Gastroesophageal sphincter (tissue), 3 donors: ENCODE data around the gene SLC25A21.

Source experiments
- EP300 ChIP-seq: sonication (generic); formaldehyde crosslinking; IDR thresholded peaks from one replicate; pipeline ENCODE4 v1.6.1; 2017; ENCODE audit warnings: antibody characterized with exemption, mild to moderate bottlenecking
- POLR2A ChIP-seq, 2 donors: fragments of 450-650 bp; IDR thresholded peaks; one replicate each; pipeline ENCODE4 v1.6.1; 2017; ENCODE audit warnings: antibody characterized with exemption in 2 of 2, mild to moderate bottlenecking in 2 of 2, moderate library complexity in 1 of 2
- POLR2AphosphoS5 ChIP-seq: sonication (generic); formaldehyde crosslinking; IDR thresholded peaks from one replicate; pipeline ENCODE4 v1.6.1; 2017; ENCODE audit warnings: antibody characterized with exemption
- TF ChIP-seq, protein P1 (sequence below), 4 experiments: fragments of 200-600 bp in 2 of 4; fragments of 450-650 bp in 2 of 4; sonication (generic) in 1 of 4; IDR thresholded peaks; one replicate each; pipeline ENCODE4 v1.5.1; 2017 to 2019; ENCODE audit warnings: antibody characterized with exemption in 4 of 4, mild to moderate bottlenecking in 2 of 4, moderate library complexity in 2 of 4

DNA sequence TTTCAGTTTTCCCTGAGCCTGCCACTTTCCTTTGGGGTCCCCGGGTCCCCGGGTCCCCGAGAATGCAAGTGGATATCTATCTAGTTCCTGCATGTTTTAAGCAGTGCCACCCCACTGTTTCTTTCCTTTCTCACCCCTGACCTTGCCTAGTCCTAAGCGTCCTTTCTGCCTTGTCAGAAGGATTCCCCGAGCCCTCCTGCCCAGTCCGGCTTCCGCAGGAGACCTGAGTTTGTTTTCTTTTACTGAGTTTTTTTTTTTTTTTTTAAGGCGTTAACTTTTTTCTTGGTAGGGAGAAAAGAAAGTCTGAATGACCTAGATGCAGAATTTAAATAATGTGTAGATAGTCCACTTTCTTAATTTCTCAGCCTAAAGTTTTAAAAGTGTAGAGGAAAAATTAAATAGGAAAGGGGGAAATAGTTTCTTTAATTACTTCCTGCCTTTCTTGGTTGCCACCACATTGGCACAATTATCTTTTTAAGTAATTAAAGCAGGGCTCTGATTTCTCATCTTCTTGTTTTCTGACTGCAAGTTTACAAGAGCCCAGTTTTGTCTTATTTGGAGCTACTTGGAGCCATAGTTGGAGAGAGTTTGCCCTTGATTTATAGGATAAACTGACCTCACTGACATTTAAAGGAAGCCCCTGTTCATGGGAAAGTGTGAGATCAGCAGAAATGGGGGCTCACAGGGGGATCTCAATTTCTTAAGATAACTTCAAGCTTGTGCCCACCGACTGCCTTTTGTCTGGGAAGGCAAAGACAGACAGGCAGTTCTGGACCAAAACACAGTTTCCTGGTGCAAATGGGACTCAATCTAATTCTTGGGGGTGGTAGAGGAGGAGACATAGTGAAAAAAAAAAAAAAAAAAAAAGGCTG is 507.8 kb downstream of the SLC25A21 start:
- no peak for TF ChIP-seq POLR2AphosphoS5
- TF ChIP-seq, protein P1, sequence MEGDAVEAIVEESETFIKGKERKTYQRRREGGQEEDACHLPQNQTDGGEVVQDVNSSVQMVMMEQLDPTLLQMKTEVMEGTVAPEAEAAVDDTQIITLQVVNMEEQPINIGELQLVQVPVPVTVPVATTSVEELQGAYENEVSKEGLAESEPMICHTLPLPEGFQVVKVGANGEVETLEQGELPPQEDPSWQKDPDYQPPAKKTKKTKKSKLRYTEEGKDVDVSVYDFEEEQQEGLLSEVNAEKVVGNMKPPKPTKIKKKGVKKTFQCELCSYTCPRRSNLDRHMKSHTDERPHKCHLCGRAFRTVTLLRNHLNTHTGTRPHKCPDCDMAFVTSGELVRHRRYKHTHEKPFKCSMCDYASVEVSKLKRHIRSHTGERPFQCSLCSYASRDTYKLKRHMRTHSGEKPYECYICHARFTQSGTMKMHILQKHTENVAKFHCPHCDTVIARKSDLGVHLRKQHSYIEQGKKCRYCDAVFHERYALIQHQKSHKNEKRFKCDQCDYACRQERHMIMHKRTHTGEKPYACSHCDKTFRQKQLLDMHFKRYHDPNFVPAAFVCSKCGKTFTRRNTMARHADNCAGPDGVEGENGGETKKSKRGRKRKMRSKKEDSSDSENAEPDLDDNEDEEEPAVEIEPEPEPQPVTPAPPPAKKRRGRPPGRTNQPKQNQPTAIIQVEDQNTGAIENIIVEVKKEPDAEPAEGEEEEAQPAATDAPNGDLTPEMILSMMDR (IDR thresholded peaks at IDR 0.05): no peak
- no peak for TF ChIP-seq POLR2A (IDR thresholded peaks at IDR 0.05)
- no peak for TF ChIP-seq EP300
